HL-60/S4 (cell line): Measurements from ENCODE around the gene RBP2.
"Not testable (repeated sequence)": the region's sequence is repeated elsewhere in the genome, so short reads cannot be mapped to it uniquely, and the experiment has no call there.

Source experiments
- in situ Hi-C: fragments of 300-500 bp; cut with MboI; formaldehyde crosslinking; loops from 2 replicates; pipeline ENCODE4 v1.14.3; 2022; ENCODE audit warnings: low sequenced_read_pairs

Gene RBP2

DNA sequence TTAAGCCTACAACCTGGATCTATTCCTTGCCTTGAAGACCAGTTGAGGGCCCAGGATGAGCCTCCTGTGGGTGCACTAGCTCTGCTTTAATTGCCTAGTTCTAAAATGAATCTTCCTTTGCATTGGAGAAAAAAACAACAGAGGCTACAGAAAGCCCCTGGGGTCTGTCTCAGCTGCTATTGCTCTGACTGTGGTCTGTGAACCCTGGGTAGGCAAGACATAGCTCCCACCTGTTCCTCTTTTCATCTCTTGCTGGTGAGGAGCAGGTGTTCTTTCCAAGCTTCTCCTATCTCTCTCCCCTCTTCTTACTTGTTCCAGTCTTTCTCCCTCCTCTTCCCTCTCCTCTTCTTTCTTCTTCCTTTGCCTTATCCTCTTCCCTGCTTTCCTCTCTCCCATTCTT, 28.8 kb downstream of the RBP2 start:
- in situ Hi-C loops = no loop called here

DNA sequence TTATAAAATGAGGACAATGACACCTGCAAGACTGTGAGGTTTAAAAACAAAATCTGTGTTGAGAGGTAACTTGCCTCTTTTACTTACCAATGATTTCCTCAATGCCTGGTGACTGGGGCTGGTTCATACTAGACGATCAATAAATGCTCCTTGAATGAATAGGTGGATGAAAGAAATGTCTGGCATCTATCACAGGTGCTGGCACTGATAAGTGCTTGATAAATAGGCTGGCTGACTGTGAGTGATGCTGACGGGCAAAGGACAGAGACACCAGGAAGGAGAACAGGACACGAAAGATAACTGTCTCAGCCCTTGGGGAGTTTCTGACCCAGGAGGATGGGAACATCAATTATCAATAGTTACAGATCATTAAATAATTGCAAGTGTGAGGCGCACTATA, 31.9 kb downstream of the RBP2 start:
- in situ Hi-C loops = no loop called here

- in situ Hi-C loops = no loop called here
These were observed 33.1 kb downstream of the RBP2 start for GRCh38 chr3:139443186-139443585.

- in situ Hi-C loops = no loop called here
These were observed 34.7 kb downstream of the RBP2 start for GRCh38 chr3:139441656-139442055.

DNA sequence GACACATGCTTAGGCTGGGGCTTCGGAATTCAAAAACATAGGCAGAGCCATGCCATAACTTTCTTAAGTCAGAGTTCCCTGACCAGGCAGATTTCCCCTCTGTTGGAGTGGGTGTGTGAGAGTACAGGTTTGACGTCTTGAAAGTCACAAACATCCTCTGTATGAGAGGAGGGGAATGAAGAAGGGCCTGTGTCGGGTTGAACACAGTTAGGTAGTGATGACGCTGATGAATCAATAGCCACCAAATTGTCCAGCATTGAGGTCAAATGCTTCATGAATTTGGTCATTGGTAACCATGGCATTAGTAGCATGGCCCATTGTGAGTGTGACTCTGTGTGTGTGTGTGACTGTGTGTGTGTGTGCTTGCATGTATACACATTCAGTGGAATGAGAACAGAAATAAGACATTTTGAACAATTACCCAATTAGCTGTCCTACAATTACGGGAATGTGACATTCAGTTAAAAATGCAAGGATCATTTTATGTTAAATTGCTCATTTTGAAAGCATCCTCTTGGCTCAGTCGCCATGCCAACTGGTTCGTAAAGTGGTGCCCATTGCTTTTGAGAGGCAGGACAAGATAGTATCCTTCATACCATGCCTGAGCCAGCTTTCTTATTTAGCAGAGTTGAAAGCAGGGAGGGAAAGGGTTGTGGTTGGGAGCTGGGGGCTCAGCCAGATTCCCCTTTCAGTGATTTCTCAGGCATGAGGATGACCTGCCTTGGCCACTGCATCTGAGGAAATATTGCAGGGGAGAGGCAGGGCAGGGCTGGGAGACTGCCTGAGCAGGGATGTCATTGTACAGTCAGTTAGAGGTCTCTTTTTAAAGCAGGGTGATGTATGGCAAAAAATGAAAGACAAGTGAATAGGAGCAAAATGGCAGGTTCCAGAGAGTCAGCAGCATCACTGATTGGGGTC, 35.4 kb downstream of the RBP2 start:
- in situ Hi-C loops = no loop called here

DNA sequence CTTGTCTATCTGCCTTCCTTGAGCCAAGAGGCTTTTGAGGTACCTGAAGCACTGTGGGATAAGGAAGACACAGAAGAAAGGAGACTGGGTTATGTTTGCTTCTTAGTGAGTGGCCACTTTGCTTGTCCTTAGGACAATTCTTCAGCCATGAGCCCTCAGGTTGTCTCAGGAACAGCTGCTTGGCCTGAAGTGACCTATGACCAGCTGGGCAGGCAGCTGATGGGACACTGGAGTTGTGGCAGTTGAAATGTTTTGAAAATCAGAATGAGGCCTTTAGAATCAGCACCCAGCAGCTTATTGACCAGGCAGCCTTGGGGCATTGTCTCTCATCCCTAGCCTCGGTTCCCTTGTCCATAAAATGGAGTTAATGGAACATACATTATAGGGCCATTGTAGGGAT, 37.0 kb downstream of the RBP2 start:
- in situ Hi-C loops = no loop called here

DNA sequence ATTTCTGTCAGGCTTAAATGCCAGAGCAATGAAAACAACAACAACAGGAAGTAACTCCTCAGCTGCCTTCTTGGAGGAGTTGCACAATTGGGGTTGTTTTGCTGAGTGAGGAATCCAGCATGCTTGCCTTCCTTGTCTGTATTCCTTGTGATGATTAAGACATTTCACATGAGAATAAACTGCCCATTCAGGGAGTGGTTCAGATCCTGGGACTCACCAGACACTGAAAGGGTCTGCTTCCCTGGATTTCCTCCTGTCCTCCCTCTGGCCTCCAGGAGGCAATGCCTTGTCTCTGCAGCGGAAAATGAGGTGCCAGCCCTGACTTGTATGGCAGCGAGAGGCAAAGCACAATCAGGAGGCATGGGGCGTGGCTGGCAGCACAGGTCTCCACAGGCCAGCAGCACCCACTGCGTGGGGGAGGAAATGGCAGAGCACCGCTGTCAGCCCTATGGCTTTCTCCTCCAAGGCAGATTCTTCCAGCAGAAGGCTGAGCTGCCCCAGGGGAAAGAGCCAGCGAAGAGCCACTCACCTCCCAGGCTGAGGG, 41.5 kb downstream of the RBP2 start:
- in situ Hi-C loops = no loop called here

GRCh38 chr3:139434228-139434627, 42.1 kb downstream of the RBP2 start:
- in situ Hi-C loops = no loop called here

GRCh38 chr3:139433089-139433488, 43.2 kb downstream of the RBP2 start:
- in situ Hi-C loops = no loop called here

DNA sequence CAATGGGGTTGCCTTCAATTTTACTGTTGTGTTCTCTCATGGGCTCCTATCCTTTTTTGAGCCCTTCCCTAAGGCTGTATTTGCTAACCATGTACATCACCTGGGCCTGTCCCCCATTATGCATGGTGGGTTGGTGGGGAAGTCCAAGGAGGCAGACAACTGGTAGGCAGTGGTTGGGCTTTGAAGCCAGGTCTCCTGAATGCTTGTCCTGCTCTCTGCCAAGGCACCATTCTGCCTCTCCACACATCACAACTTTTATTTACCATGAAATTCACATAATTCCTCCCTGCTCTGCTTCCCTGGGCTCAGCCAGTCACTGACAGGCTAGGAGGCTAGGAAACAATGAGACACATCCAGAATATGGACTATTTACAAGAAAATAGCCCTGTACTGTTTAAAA, 45.8 kb downstream of the RBP2 start:
- in situ Hi-C loops = no loop called here

GRCh38 chr3:139427283-139428060, 48.8 kb downstream of the RBP2 start:
- in situ Hi-C loops = no loop called here

DNA sequence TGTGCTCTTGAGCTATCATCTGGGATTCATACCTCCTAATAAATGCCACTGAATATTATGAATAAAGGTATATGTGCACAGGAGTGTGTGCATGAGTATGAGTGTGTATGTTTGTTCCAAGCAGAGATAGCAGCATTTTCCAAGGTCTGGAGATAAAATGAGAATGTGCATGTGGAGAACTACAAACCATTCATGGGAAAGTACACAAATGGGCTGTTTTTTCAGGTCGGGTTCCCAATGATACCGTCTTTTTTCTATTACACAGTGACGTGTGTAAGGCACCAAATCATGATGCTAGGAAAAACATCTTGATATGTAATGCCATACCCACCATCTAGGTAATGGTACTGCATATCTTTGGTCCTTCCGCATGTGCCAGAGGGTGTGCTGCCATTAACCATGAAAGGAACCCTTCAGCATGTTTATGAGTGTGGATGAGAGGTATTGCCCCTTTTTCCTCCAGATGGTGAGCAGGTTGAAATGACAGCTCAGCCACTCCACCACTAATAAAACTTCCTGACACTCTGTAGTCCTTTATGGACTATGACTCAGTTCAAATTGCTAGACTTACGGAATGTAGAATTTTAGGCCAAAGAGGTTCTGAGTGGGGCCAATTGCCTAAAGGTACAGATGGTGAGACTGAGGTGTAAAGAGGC, 50.4 kb downstream of the RBP2 start:
- in situ Hi-C loops = no loop called here

DNA sequence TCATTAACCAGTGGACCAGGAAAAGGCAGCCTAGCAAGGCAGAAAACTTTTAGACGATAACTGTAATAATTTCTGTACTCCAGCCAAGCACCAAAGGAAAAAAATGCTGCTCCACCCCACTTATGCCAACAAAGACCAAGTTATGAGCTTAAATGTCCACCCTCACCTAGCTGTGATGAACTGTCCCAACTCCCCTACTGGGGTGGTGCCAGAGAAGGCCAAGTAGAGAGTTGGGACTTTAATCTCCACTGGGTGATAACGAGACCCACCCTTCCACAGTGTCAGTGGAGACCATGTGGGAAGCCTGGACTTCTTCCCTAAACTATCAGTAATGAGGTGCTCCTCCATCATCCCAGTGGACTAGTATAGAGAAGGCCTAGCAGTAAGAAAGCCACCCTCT, 53.1 kb downstream of the RBP2 start:
- in situ Hi-C loops = no loop called here

DNA sequence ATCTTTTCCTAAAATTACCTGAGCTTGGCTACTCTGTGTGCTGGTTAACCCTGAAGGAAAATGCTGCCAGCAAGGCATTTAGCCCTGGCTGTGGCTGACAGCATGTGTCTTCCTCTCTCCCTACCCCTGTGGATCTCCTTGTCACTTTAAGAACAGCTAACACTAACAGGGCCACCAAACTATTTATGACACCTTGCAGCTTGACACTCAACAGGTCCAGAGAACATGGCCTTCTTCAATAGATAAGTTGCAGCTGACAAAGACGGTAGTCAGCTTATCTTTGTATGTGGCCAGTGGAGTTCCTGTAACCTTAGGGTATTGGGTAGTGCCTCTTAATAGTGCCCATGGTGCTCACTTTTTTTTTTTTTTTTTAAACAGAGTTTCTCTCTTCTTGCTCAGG, 54.9 kb downstream of the RBP2 start:
- in situ Hi-C loops = no loop called here

- in situ Hi-C loops = no loop called here
These were observed 55.3 kb downstream of the RBP2 start for GRCh38 chr3:139421040-139421439.

GRCh38 chr3:139418144-139418543, 58.2 kb downstream of the RBP2 start:
- in situ Hi-C loops = no loop called here

GRCh38 chr3:139416275-139416674, 60.0 kb downstream of the RBP2 start:
- in situ Hi-C loops = no loop called here

DNA sequence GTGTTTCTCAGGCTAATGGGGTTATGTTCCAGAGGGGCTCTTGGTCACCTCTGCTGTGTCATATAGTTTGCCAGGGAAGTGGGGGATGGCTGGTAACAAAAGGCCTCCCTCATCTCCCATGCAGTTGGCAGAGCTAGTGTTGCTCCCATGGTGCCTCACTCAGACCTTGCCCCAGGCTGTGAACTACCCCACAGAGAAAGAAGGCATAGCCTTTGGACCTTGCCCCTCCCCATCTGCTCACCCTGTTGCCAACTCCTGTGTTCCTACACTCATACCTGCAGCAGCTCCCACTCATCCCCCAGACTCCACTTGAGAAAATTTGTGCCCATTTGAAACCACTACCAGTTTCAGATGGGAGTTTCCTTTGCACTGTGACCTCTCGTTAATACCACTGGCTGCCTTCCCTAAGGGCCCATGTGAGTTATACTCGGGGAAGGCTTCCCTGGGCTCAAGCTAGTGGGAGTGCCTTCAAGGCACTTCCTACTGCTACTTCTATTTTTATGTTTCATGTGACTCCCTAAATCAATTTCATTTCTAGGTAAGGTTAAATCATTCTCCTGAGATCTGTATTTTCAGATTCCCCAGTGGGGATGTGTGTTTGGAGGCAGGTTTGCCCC, 61.6 kb downstream of the RBP2 start:
- in situ Hi-C loops = no loop called here

DNA sequence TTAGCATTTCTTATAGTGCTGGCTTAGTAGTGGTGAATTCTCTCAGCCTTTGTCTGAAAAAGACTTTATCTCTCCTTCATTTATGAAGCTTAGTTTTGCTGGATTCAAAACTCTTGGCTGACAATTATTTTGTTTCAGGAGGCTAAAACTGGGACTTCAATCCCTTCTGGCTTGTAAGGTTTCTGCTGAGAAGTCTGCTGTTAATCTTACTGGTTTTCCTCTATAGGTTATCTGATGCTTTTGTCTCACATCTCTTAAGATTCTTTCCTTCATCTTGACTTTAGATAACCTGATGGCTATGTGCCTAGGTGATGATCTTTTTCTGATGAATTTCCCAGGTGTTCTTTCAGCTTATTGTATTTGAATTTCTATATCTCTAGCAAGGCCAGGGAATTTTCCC, 63.4 kb downstream of the RBP2 start:
- in situ Hi-C loops = not testable (repeated sequence)
